GM12891 (cell line): ENCODE measurements around the gene PSME4.

Experiments
- POLR2A ChIP-seq: IDR thresholded peaks from 2 replicates; pipeline ENCODE4 v1.6.1; 2011; ENCODE audit warnings: low read depth, low read length, control low read depth
- POLR2AphosphoS5 ChIP-seq: IDR thresholded peaks from 2 replicates; pipeline ENCODE4 v1.6.1; 2011; ENCODE audit warnings: low read depth, low read length, control low read depth

- no peak for TF ChIP-seq POLR2A
- TF ChIP-seq POLR2AphosphoS5, result no peak
Observed at GRCh38 chr2:53842891-53843290, 127.9 kb downstream of the PSME4 start.
